HG03095 (cell line): Measurements from ENCODE around the gene CTSL.
"Not testable (repeated sequence)": the region's sequence is repeated elsewhere in the genome, so short reads cannot be mapped to it uniquely, and the experiment has no call there.

ENCODE experiments used
- ATAC-seq: cut with Tn5 transposase; IDR thresholded peaks from one replicate; pipeline ENCODE4 v1.9.1; 2021; ENCODE audit warnings: moderate library complexity; ENCODE audit not compliant: unreplicated experiment

CTSL gene

GRCh38 chr9:87718852-87719612 lies 6.9 kb upstream of the CTSL start:
- no peak for ATAC-seq

GRCh38 chr9:87720173-87720572 lies 5.7 kb upstream of the CTSL start:
- no peak for ATAC-seq

- no peak for ATAC-seq
These were observed 3.4 kb upstream of the CTSL start for GRCh38 chr9:87722393-87723088.

GRCh38 chr9:87725356-87725899 lies 491 bp upstream of the CTSL start:
- no peak for ATAC-seq

- ATAC-seq, result no peak
These were observed 3.3 kb downstream of the CTSL start for GRCh38 chr9:87729246-87729645.

- no peak for ATAC-seq
These were observed 5.4 kb downstream of the CTSL start for GRCh38 chr9:87731321-87731720.

GRCh38 chr9:87732344-87732743 lies 6.4 kb downstream of the CTSL start:
- no peak for ATAC-seq

- ATAC-seq, result no peak
These were observed 6.8 kb downstream of the CTSL start for GRCh38 chr9:87732756-87733155.

GRCh38 chr9:87733273-87734052 lies 7.5 kb downstream of the CTSL start:
- ATAC-seq, result no peak

GRCh38 chr9:87734106-87734505 lies 8.2 kb downstream of the CTSL start:
- ATAC-seq, result no peak

GRCh38 chr9:87739546-87739945 lies 13.6 kb downstream of the CTSL start:
- ATAC-seq, result no peak

GRCh38 chr9:87740209-87740608 lies 14.3 kb downstream of the CTSL start:
- no peak for ATAC-seq

- ATAC-seq, result no peak
These were observed 15.4 kb downstream of the CTSL start for GRCh38 chr9:87741326-87741725.

GRCh38 chr9:87741891-87742290 lies 16.0 kb downstream of the CTSL start:
- no peak for ATAC-seq

- ATAC-seq, result no peak
These were observed 17.0 kb downstream of the CTSL start for GRCh38 chr9:87742813-87743428.

- ATAC-seq, result not testable (repeated sequence)
These were observed 18.3 kb downstream of the CTSL start for GRCh38 chr9:87744247-87744646.

- ATAC-seq, result no peak
These were observed 20.3 kb downstream of the CTSL start for GRCh38 chr9:87746186-87746585.

GRCh38 chr9:87748881-87749280 lies 23.0 kb downstream of the CTSL start:
- ATAC-seq, result no peak

- ATAC-seq, result no peak
These were observed 23.6 kb downstream of the CTSL start for GRCh38 chr9:87749335-87750035.

- no peak for ATAC-seq
These were observed 24.8 kb downstream of the CTSL start for GRCh38 chr9:87750726-87751125.
